Activated CD8-positive, alpha-beta T cell treated with anti-CD3 and anti-CD28 coated beads for 36 hours (primary cell): ENCODE results near the gene GPC6. TPM values are rescaled to one million over a fixed set of nuclear protein-coding genes. Genes with fewer than 3 reads are reported as not detected.

ENCODE experiments used
- ATAC-seq: fragments of 200-7000 bp; cut with Tn5 transposase; one replicate; pipeline ENCODE4 v1.10.0; 2021; ENCODE audit warnings: mild to moderate bottlenecking, moderate library complexity
- CTCF ChIA-PET: fragments of 350-600 bp; sonication (Branson Sonifier 250); formaldehyde crosslinking; loops from one replicate; lab custom pipeline; 2021; ENCODE audit warnings: antibody characterized with exemption; lab: Charles Lee
- POLR2A ChIA-PET: fragments of 350-600 bp; sonication (Branson Sonifier 250); formaldehyde crosslinking; loops from one replicate; lab custom pipeline; 2021; ENCODE audit warnings: antibody characterized with exemption; lab: Charles Lee
- DNase-seq: peaks from one replicate; pipeline ENCODE4 v3.0.0-alpha.2; 2020
- H3K27ac Mint-ChIP-seq: one replicate; pipeline ENCODE4 v1.8.0; 2021; ENCODE audit warnings: mild to moderate bottlenecking, mixed read lengths
- H3K27me3 Mint-ChIP-seq: one replicate; pipeline ENCODE4 v1.8.0; 2021; ENCODE audit warnings: mixed read lengths
- H3K36me3 Mint-ChIP-seq: one replicate; pipeline ENCODE4 v1.8.0; 2021; ENCODE audit warnings: low read depth, mixed read lengths
- H3K4me1 Mint-ChIP-seq: one replicate; pipeline ENCODE4 v1.8.0; 2021; ENCODE audit warnings: low read depth, mixed read lengths
- H3K4me3 Mint-ChIP-seq: one replicate; pipeline ENCODE4 v1.8.0; 2021; ENCODE audit warnings: mild to moderate bottlenecking, moderate library complexity, mixed read lengths
- H3K9me3 Mint-ChIP-seq: one replicate; pipeline ENCODE4 v1.8.0; 2021; ENCODE audit warnings: mixed read lengths
- intact Hi-C: fragments of 100-400 bp; cut with micrococcal nuclease; formaldehyde crosslinking; loops from one replicate; pipeline ENCODE4 v1.10.0; 2022
- total RNA-seq, 2 experiments: library from RNA; stranded (reverse); gene quantifications; one replicate each; pipeline ENCODE4 v1.2.3, GENCODE V29; 2021
- TF ChIP-seq, protein P1 (sequence below): fragments of 200-600 bp; IDR thresholded peaks from one replicate; pipeline ENCODE4 v1.8.0; 2022; ENCODE audit warnings: antibody characterized with exemption, mild to moderate bottlenecking

The GPC6 gene
- total RNA-seq, 2 experiments from 2014 or later, result not detected

DNA sequence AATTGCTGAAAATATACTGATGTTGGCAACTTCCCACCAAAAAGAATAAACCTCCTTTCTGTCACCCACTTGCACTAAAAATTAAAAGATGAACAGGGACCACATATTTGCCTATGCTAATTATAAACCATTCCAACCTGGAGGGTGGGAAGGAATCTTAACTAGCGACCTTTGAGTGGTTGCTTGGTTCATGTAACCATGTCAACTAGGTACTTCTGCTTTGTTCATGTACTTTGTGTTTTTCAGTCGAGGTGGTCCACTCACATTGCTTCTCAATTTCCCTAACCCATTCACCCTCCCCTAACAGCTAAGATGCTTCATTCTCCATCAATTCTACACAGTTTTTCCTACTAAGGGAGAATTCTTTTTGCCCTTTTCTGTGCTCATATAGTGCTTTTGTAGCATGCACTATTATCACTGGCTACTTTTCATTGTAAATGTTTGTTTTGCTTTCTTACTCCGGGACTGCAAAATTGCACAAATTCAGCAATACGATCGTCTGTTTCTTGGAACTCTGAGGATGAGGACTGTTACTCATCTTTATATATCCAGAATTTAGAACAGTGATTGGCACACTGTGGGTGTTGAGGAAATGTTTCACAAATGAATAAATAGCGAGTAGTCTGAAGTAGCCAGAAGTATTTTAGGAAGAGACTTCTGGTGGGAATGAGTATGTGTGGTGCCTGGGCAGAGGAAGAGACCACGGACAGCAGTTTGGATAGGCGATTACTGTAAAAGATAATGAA lies 187.5 kb downstream of the GPC6 start:
- POLR2A ChIA-PET, result no interaction called here
- no peak for ATAC-seq
- intact Hi-C loops, result no loop called here

DNA sequence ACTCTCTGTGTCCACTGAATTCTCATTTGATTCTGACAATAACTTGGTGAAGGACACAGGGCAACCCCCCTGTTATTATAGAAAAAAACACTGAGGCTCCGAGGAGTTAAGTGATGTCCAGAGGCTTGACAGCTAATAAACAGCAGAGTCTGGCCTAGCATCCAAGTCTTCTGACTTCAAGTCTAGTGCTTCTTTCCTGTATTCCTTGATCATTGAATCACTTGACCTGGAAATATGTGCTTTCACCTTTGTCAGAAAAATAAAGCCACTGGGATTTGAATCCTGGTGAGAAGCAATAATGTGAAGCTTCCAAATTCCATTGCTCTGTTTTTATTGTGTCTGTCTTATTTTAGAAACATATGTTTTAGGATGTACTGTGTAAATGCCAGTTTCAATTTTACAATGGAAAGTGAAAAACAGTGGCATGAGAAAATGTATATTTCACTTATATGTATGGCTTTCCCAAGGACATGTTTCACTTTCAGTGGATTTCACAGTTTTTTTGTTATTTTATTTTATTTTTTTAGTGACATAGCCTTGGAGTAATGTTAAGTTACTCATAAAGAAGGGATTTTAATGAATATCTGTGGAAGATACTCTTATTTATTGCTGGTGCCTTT lies 190.2 kb downstream of the GPC6 start:
- H3K4me3 Mint-ChIP-seq, result no peak overlapping the region
- ChIA-PET POLR2A (no interaction called here), CTCF (no interaction called here)
- intact Hi-C loops, result no loop called here
- TF ChIP-seq, protein P1, sequence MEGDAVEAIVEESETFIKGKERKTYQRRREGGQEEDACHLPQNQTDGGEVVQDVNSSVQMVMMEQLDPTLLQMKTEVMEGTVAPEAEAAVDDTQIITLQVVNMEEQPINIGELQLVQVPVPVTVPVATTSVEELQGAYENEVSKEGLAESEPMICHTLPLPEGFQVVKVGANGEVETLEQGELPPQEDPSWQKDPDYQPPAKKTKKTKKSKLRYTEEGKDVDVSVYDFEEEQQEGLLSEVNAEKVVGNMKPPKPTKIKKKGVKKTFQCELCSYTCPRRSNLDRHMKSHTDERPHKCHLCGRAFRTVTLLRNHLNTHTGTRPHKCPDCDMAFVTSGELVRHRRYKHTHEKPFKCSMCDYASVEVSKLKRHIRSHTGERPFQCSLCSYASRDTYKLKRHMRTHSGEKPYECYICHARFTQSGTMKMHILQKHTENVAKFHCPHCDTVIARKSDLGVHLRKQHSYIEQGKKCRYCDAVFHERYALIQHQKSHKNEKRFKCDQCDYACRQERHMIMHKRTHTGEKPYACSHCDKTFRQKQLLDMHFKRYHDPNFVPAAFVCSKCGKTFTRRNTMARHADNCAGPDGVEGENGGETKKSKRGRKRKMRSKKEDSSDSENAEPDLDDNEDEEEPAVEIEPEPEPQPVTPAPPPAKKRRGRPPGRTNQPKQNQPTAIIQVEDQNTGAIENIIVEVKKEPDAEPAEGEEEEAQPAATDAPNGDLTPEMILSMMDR, result no peak
- no peaks in the 10 kb centered on the region for H3K9me3 Mint-ChIP-seq
- no peaks in the 10 kb centered on the region for H3K4me1 Mint-ChIP-seq
- H3K27ac Mint-ChIP-seq, result no peak overlapping the region
- ATAC-seq (no peak), DNase-seq (no peak)
- H3K36me3 Mint-ChIP-seq, result no peaks in the 10 kb centered on the region
- H3K27me3 Mint-ChIP-seq, result no peaks in the 10 kb centered on the region

More for the DNA sequence above, 187.5 kb downstream of the GPC6 start:
- CTCF ChIA-PET, result no interaction called here
- TF ChIP-seq, protein P1, result no peak
- no peaks in the 10 kb centered on the region for H3K27me3 Mint-ChIP-seq
- H3K9me3 Mint-ChIP-seq, result no peaks in the 10 kb centered on the region
- no peak overlapping the region for H3K27ac Mint-ChIP-seq
- DNase-seq, result no peak
- H3K4me1 Mint-ChIP-seq, result no peaks in the 10 kb centered on the region
- H3K36me3 Mint-ChIP-seq, result no peaks in the 10 kb centered on the region
- no peak overlapping the region for H3K4me3 Mint-ChIP-seq

DNA sequence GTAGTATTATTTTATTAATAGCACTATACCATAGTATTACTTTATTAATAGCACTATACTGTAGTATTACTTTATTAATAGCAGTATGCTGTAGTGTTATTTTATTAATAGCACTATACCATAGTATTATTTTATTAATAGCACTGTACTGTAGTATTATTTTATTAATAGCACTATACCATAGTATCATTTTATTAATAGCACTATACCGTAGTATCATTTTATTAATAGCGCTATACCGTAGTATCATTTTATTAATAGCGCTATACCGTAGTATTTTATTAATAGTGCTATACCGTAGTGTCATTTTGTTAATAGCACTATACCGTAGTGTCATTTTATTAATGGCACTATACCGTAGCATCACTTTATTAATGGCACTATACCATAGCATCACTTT lies 191.8 kb downstream of the GPC6 start:
- no peaks in the 10 kb centered on the region for H3K9me3 Mint-ChIP-seq
- ATAC-seq, result no peak
- TF ChIP-seq, protein P1, result no peak
- DNase-seq, result no peak
- intact Hi-C loops, result no loop called here
- no peaks in the 10 kb centered on the region for H3K27me3 Mint-ChIP-seq
- ChIA-PET CTCF (no interaction called here), POLR2A (no interaction called here)
- no peaks in the 10 kb centered on the region for H3K36me3 Mint-ChIP-seq
- H3K27ac Mint-ChIP-seq, result no peak overlapping the region
- H3K4me3 Mint-ChIP-seq, result no peak overlapping the region
- H3K4me1 Mint-ChIP-seq, result no peaks in the 10 kb centered on the region

DNA sequence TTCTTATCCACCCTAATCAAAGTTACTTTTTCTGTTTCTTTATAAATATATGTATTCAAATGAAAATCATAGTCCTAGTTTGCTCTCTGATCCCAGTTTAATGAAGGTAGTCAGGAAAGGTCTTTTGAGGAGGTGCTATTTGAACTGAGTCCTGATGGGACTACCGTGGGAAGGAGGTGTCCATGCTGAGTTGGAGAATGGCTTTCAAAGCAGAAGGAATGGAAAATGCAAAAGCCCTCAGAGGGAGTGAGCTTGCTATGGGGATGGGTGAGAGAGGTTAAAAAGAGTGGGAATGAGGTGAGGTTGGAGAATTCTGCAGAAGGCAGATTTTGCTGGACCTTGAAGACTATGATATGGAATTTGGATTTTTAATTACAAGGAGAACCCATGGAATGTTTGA lies 193.6 kb downstream of the GPC6 start:
- ATAC-seq, result no peak
- POLR2A ChIA-PET, result no interaction called here

DNA sequence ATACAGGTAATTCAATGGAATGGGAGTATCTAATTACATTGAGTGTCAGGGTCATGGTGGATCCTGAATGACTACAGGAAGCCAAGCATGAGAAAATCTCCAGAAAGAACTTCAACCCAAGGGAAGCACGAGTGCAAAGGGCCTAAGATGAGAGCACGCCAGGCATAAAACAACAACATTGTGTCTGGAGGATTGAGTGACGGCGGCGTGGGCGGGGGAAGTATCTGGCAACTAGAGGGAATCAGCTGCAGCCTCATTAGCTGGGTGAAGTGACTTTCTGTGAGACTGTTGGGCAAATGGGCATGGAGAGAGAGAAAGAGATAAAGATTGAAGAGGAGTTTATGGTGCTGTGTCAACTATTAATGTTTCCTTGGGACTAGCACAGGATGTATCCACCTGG lies 194.3 kb downstream of the GPC6 start:
- TF ChIP-seq, protein P1, result no peak
- DNase-seq (peak; percentile 1), ATAC-seq (no peak)
- intact Hi-C loops, result no loop called here
- H3K27ac Mint-ChIP-seq, result no peak overlapping the region
- POLR2A ChIA-PET, result no interaction called here
- CTCF ChIA-PET, result no interaction called here
- no peak overlapping the region for H3K4me3 Mint-ChIP-seq
- H3K9me3 Mint-ChIP-seq, result no peaks in the 10 kb centered on the region
- H3K27me3 Mint-ChIP-seq, result no peaks in the 10 kb centered on the region
- H3K4me1 Mint-ChIP-seq, result no peaks in the 10 kb centered on the region
- no peaks in the 10 kb centered on the region for H3K36me3 Mint-ChIP-seq

More for the DNA sequence above, 193.6 kb downstream of the GPC6 start:
- no peak for DNase-seq
- TF ChIP-seq, protein P1, result no peak
- intact Hi-C loops, result no loop called here
- Mint-ChIP-seq H3K4me1 (no peaks in the 10 kb centered on the region), H3K4me3 (no peak overlapping the region), H3K36me3 (no peaks in the 10 kb centered on the region), H3K9me3 (no peaks in the 10 kb centered on the region), H3K27ac (no peak overlapping the region), H3K27me3 (no peaks in the 10 kb centered on the region)
- CTCF ChIA-PET, result no interaction called here
